HEK293T (cell line): ENCODE results near the gene XCL2.
"Not testable (repeated sequence)": the region's sequence is repeated elsewhere in the genome, so short reads cannot be mapped to it uniquely, and the experiment has no call there.

Experiments
- ARNT ChIP-seq: fragments of 450-650 bp; IDR thresholded peaks from 2 replicates; pipeline ENCODE4 v1.6.1; 2017; ENCODE audit warnings: mild to moderate bottlenecking
- ELF4 ChIP-seq: fragments of 450-650 bp; IDR thresholded peaks from 2 replicates; pipeline ENCODE4 v1.6.1; 2017; ENCODE audit warnings: antibody characterized with exemption
- FOXK2 ChIP-seq: fragments of 450-650 bp; IDR thresholded peaks from 2 replicates; pipeline ENCODE4 v1.6.1; 2016; ENCODE audit warnings: mild to moderate bottlenecking
- FOXM1 ChIP-seq: fragments of 450-650 bp; IDR thresholded peaks from 2 replicates; pipeline ENCODE4 v1.6.1; 2017; ENCODE audit warnings: mild to moderate bottlenecking, borderline replicate concordance
- HDGF ChIP-seq: fragments of 450-650 bp; IDR thresholded peaks from 2 replicates; pipeline ENCODE4 v1.6.1; 2017; ENCODE audit warnings: antibody characterized with exemption, borderline replicate concordance
- L3MBTL2 ChIP-seq: fragments of 450-650 bp; conservative IDR thresholded peaks from 2 replicates; pipeline ENCODE4 v1.6.1; 2016; ENCODE audit warnings: mild to moderate bottlenecking
- SP1 ChIP-seq: fragments of 450-650 bp; IDR thresholded peaks from 2 replicates; pipeline ENCODE4 v1.6.1; 2017
- ZNF384 ChIP-seq: fragments of 450-650 bp; IDR thresholded peaks from 2 replicates; pipeline ENCODE4 v1.6.1; 2016

GRCh38 chr1:168580991-168581390 is 37.2 kb upstream of the XCL2 start:
- not testable (repeated sequence) for TF ChIP-seq ARNT, ELF4, FOXM1, SP1, FOXK2, L3MBTL2, ZNF384, HDGF
